ENCODE results near the gene KCNAB1.

KCNAB1 gene

GRCh38 chr3:156246961-156247725, 126.8 kb downstream of the KCNAB1 start:
- TF ChIP-seq EZH2phosphoT487 (IDR thresholded peaks at IDR 0.05; ENCODE audit: borderline replicate concordance) (no peak), CTCF (conservative IDR thresholded peaks at IDR 0.05; ENCODE audit: low read length) (no peak)
- H3K4me3 ChIP-seq (ENCODE audit: low read length, poor library complexity, severe bottlenecking): no peak overlapping the region
- H3K9me3 ChIP-seq (ENCODE audit: insufficient read depth, low read depth, low read length): no peaks in the 10 kb centered on the region
- no peaks in the 10 kb centered on the region for H3K27me3 ChIP-seq (ENCODE audit: insufficient read depth, low read length, poor library complexity, severe bottlenecking)
- H3K79me2 ChIP-seq (ENCODE audit: insufficient read depth, low read length): no peaks in the 10 kb centered on the region
- no peak overlapping the region for H3K4me2 ChIP-seq (ENCODE audit: low read depth, low read length, poor library complexity, severe bottlenecking)
- no peaks in the 10 kb centered on the region for H3F3A ChIP-seq (ENCODE audit: low read depth)
- H3K36me3 ChIP-seq (ENCODE audit: insufficient read depth, low read length): no peaks in the 10 kb centered on the region
- H3K4me1 ChIP-seq (ENCODE audit: insufficient read depth, low read length, poor library complexity, severe bottlenecking): no peaks in the 10 kb centered on the region
- H3K9me2 ChIP-seq (replicated peaks; ENCODE audit: low read depth, low read length): no peaks in the 10 kb centered on the region
- no peak overlapping the region for H3K9ac ChIP-seq (ENCODE audit: low read depth, low read length, poor library complexity, severe bottlenecking)
- H2AFZ ChIP-seq (ENCODE audit: low read length): no peak overlapping the region
- H4K20me1 ChIP-seq (ENCODE audit: insufficient read depth, low read length, poor library complexity, severe bottlenecking): no peaks in the 10 kb centered on the region

- no peaks in the 10 kb centered on the region for H4K20me1 ChIP-seq (ENCODE audit: insufficient read depth, low read length, poor library complexity, severe bottlenecking)
- H3K9me3 ChIP-seq (ENCODE audit: insufficient read depth, low read depth, low read length): no peaks in the 10 kb centered on the region
- no peaks in the 10 kb centered on the region for H3K9me2 ChIP-seq (replicated peaks; ENCODE audit: low read depth, low read length)
- H3K27me3 ChIP-seq (ENCODE audit: insufficient read depth, low read length, poor library complexity, severe bottlenecking): no peaks in the 10 kb centered on the region
- no peak overlapping the region for H3K4me2 ChIP-seq (ENCODE audit: low read depth, low read length, poor library complexity, severe bottlenecking)
- H2AFZ ChIP-seq (ENCODE audit: low read length): no peak overlapping the region
- H3K4me1 ChIP-seq (ENCODE audit: insufficient read depth, low read length, poor library complexity, severe bottlenecking): no peaks in the 10 kb centered on the region
- H3F3A ChIP-seq (ENCODE audit: low read depth): no peaks in the 10 kb centered on the region
- H3K4me3 ChIP-seq (ENCODE audit: low read length, poor library complexity, severe bottlenecking): no peak overlapping the region
- TF ChIP-seq EZH2phosphoT487 (IDR thresholded peaks at IDR 0.05; ENCODE audit: borderline replicate concordance) (no peak), CTCF (conservative IDR thresholded peaks at IDR 0.05; ENCODE audit: low read length) (no peak)
- no peak overlapping the region for H3K9ac ChIP-seq (ENCODE audit: low read depth, low read length, poor library complexity, severe bottlenecking)
- no peaks in the 10 kb centered on the region for H3K36me3 ChIP-seq (ENCODE audit: insufficient read depth, low read length)
- no peaks in the 10 kb centered on the region for H3K79me2 ChIP-seq (ENCODE audit: insufficient read depth, low read length)
Measured at GRCh38 chr3:156250550-156250949, 130.2 kb downstream of the KCNAB1 start.

- Histone ChIP-seq H3F3A (ENCODE audit: low read depth) (no peaks in the 10 kb centered on the region), H3K4me3 (ENCODE audit: low read length, poor library complexity, severe bottlenecking) (no peak overlapping the region), H3K36me3 (ENCODE audit: insufficient read depth, low read length) (no peaks in the 10 kb centered on the region), H3K4me1 (ENCODE audit: insufficient read depth, low read length, poor library complexity, severe bottlenecking) (peaks cover 3% of the 10 kb centered on the region), H3K27me3 (ENCODE audit: insufficient read depth, low read length, poor library complexity, severe bottlenecking) (no peaks in the 10 kb centered on the region), H3K9ac (ENCODE audit: low read depth, low read length, poor library complexity, severe bottlenecking) (no peak overlapping the region), H4K20me1 (ENCODE audit: insufficient read depth, low read length, poor library complexity, severe bottlenecking) (no peaks in the 10 kb centered on the region), H3K79me2 (ENCODE audit: insufficient read depth, low read length) (no peaks in the 10 kb centered on the region), H3K4me2 (ENCODE audit: low read depth, low read length, poor library complexity, severe bottlenecking) (no peak overlapping the region), H2AFZ (ENCODE audit: low read length) (no peak overlapping the region), H3K9me2 (replicated peaks; ENCODE audit: low read depth, low read length) (no peaks in the 10 kb centered on the region), H3K9me3 (ENCODE audit: insufficient read depth, low read depth, low read length) (no peaks in the 10 kb centered on the region)
- no peak for TF ChIP-seq EZH2phosphoT487 (IDR thresholded peaks at IDR 0.05; ENCODE audit: borderline replicate concordance)
- no peak for TF ChIP-seq CTCF (conservative IDR thresholded peaks at IDR 0.05; ENCODE audit: low read length)
Measured at GRCh38 chr3:156251424-156251823, 131.0 kb downstream of the KCNAB1 start.

All from Loucy (cell line).